GM19193 (cell line): ENCODE results near the gene BHLHE40.

Experiments used
- POLR2A ChIP-seq: IDR thresholded peaks from 4 replicates; pipeline ENCODE4 v1.6.1; 2011; ENCODE audit not compliant: insufficient read depth, insufficient read length; ENCODE audit errors: extremely low read depth

BHLHE40 gene

GRCh38 chr3:4979428-4980228 lies at the start of gene BHLHE40:
Gene BHLHE40, plus strand, starts transcription at chr3:4979437. Its CDS starts 282 bp downstream, at chr3:4979719.
- peak; percentile 82 for TF ChIP-seq POLR2A

GRCh38 chr3:4930501-4930900 lies 48.7 kb upstream of the BHLHE40 start:
- TF ChIP-seq POLR2A: no peak

- no peak for TF ChIP-seq POLR2A
These were observed 45.2 kb upstream of the BHLHE40 start for GRCh38 chr3:4934050-4934449.

- no peak for TF ChIP-seq POLR2A
These were observed 43.9 kb upstream of the BHLHE40 start for GRCh38 chr3:4935347-4935746.

- TF ChIP-seq POLR2A: no peak
These were observed 42.1 kb upstream of the BHLHE40 start for GRCh38 chr3:4936982-4937614.

GRCh38 chr3:4938281-4938982 lies 40.8 kb upstream of the BHLHE40 start:
- TF ChIP-seq POLR2A: no peak

- no peak for TF ChIP-seq POLR2A
These were observed 40.0 kb upstream of the BHLHE40 start for GRCh38 chr3:4939276-4939675.

GRCh38 chr3:4940985-4941384 lies 38.3 kb upstream of the BHLHE40 start:
- no peak for TF ChIP-seq POLR2A

GRCh38 chr3:4943549-4943948 lies 35.7 kb upstream of the BHLHE40 start:
- TF ChIP-seq POLR2A: no peak

GRCh38 chr3:4945324-4945723 lies 33.9 kb upstream of the BHLHE40 start:
- no peak for TF ChIP-seq POLR2A

- TF ChIP-seq POLR2A: no peak
These were observed 32.2 kb upstream of the BHLHE40 start for GRCh38 chr3:4947028-4947427.

- no peak for TF ChIP-seq POLR2A
These were observed 30.8 kb upstream of the BHLHE40 start for GRCh38 chr3:4948395-4948794.

GRCh38 chr3:4949004-4949403 lies 30.2 kb upstream of the BHLHE40 start:
- TF ChIP-seq POLR2A: no peak

- no peak for TF ChIP-seq POLR2A
These were observed 29.6 kb upstream of the BHLHE40 start for GRCh38 chr3:4949659-4950058.

GRCh38 chr3:4950351-4950784 lies 28.9 kb upstream of the BHLHE40 start:
- no peak for TF ChIP-seq POLR2A
